22Rv1 (cell line): ENCODE results near the gene UFC1.

ENCODE experiments used
- H3K27ac ChIP-seq: fragments of 450-650 bp; 2 replicates; pipeline ENCODE4 v1.5.1; 2017
- CTCF ChIP-seq: fragments of 450-650 bp; IDR thresholded peaks from 2 replicates; pipeline ENCODE4 v1.5.1; 2017; ENCODE audit warnings: mild to moderate bottlenecking
- ZFX ChIP-seq: fragments of 450-650 bp; IDR thresholded peaks from 2 replicates; pipeline ENCODE4 v1.6.1; 2017; ENCODE audit warnings: antibody characterized with exemption, borderline replicate concordance

UFC1 gene

DNA sequence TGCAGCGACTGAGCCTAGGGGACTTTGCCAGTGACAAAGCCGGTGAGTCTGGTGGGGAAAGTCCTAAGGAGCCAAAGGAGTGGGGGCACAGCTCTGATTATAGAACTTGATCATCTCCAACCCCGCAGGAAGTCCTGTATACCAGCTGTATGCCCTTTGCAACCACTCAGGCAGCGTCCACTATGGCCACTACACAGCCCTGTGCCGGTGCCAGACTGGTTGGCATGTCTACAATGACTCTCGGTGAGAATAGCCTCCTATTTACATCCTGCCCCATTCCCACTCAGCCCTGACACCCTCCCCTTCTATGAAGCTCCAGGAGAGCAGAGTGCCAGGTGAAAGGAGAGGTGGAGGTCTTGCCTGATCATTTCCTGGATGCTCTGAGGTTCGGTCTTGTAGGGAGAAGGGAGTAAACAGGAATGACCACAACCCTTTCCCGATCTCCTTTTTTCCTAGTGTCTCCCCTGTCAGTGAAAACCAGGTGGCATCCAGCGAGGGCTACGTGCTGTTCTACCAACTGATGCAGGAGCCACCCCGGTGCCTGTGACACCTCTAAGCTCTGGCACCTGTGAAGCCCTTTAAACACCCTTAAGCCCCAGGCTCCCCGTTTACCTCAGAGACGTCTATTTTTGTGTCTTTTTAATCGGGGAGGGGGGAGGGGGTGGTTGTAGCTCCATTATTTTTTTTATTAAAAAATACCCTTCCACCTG lies 11.3 kb downstream of the UFC1 start:
- TF ChIP-seq CTCF: no peak
- TF ChIP-seq ZFX: no peak
- H3K27ac ChIP-seq: peak overlapping the region; percentile 79

GRCh38 chr1:161165742-161166668 lies 12.2 kb downstream of the UFC1 start, which contains the start of gene PPOX:
Gene PPOX (plus strand): TSS chr1:161166426. CDS start chr1:161166848, 422 bp downstream.
- TF ChIP-seq ZFX (no peak), CTCF (peak; percentile 89)
- peak within 1 kb of the TSS; percentile 79 for H3K27ac ChIP-seq

GRCh38 chr1:161166669-161167548 lies 13.1 kb downstream of the UFC1 start:
- TF ChIP-seq ZFX (no peak), CTCF (no peak)
- peak overlapping the region; percentile 79 for H3K27ac ChIP-seq

DNA sequence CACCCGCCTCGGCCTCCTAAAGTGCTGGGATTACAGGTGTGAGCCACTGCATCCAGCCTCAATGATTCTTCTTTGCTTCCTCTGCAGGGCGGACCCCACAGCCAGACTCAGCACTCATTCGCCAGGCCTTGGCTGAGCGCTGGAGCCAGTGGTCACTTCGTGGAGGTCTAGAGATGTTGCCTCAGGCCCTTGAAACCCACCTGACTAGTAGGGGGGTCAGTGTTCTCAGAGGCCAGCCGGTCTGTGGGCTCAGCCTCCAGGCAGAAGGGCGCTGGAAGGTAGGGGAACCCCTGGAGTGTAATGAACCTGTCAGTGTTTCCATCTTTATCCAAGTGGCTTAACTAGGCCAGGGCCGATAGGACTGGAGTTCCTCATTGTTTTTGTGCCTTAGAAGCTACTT lies 15.1 kb downstream of the UFC1 start:
- TF ChIP-seq ZFX: no peak
- no peak for TF ChIP-seq CTCF
- no peak overlapping the region for H3K27ac ChIP-seq

DNA sequence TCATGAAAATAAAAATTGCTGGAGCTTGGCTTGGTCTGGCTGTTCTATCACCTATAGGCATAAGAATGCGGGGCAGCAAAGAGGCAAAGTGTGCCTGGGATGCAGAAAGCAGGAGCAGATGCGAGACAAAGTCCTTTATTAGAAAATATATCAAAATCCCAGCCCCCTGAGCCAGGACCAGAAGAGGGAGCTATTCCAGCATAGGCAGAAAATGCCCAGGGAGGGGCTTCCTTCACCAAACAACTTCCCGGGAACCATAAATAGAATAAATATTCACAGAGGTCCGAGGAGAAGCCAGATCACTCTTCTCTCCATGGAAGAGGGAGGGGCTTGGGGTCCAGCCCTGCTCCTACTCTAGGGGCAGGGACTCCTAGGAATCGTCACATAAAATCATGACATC lies 17.4 kb downstream of the UFC1 start:
- TF ChIP-seq CTCF (peak; percentile 51), ZFX (no peak)
- H3K27ac ChIP-seq: no peak overlapping the region

DNA sequence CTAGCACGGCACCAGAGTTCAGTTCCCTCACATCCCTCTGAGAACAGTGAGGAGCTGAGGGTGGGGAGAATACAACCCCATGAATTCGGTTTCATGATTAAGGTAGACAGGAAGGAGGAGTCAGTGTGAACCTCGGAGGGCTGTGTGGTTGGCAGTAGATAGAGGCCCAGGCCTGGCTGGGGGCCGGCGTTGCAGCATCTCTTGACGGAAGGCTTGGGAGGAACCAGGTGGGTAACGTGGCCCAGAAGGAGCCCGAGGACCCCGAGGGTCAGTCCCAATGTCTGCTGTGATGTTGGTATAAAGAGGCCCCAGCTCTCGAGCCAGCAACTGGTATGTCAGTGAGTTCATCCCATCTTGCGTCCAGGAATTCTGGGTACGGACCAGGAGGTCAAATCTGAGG lies 17.9 kb downstream of the UFC1 start:
- TF ChIP-seq CTCF (no peak), ZFX (no peak)
- no peak overlapping the region; the same call in 1 of the 2 replicates for H3K27ac ChIP-seq
